ENCODE data around the gene PIM3. TPM values are rescaled to one million over a fixed set of nuclear protein-coding genes. Genes with fewer than 3 reads are reported as not detected.

The PIM3 gene
- total RNA-seq, 1 donor from 2014 or later = 94.7 TPM

- intact Hi-C loops (cut with DNase I) = no loop called here
- Histone ChIP-seq H3K4me1 (peaks cover 67% of the 10 kb centered on the region), H3K27ac (peak overlapping the region; percentile 99), H3K36me3 (no peaks in the 10 kb centered on the region), H3K27me3 (ENCODE audit: low read depth) (no peaks in the 10 kb centered on the region), H3K9me3 (no peaks in the 10 kb centered on the region), H3K4me3 (peak overlapping the region; percentile 53)
- TF ChIP-seq, protein P1, sequence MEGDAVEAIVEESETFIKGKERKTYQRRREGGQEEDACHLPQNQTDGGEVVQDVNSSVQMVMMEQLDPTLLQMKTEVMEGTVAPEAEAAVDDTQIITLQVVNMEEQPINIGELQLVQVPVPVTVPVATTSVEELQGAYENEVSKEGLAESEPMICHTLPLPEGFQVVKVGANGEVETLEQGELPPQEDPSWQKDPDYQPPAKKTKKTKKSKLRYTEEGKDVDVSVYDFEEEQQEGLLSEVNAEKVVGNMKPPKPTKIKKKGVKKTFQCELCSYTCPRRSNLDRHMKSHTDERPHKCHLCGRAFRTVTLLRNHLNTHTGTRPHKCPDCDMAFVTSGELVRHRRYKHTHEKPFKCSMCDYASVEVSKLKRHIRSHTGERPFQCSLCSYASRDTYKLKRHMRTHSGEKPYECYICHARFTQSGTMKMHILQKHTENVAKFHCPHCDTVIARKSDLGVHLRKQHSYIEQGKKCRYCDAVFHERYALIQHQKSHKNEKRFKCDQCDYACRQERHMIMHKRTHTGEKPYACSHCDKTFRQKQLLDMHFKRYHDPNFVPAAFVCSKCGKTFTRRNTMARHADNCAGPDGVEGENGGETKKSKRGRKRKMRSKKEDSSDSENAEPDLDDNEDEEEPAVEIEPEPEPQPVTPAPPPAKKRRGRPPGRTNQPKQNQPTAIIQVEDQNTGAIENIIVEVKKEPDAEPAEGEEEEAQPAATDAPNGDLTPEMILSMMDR (IDR thresholded peaks at IDR 0.05) = no peak
- DNase-seq = peak; percentile 97
- peak; percentile 86 to 88 for ATAC-seq
Measured at GRCh38 chr22:49936018-49936972, 24.3 kb upstream of the PIM3 start.

DNA sequence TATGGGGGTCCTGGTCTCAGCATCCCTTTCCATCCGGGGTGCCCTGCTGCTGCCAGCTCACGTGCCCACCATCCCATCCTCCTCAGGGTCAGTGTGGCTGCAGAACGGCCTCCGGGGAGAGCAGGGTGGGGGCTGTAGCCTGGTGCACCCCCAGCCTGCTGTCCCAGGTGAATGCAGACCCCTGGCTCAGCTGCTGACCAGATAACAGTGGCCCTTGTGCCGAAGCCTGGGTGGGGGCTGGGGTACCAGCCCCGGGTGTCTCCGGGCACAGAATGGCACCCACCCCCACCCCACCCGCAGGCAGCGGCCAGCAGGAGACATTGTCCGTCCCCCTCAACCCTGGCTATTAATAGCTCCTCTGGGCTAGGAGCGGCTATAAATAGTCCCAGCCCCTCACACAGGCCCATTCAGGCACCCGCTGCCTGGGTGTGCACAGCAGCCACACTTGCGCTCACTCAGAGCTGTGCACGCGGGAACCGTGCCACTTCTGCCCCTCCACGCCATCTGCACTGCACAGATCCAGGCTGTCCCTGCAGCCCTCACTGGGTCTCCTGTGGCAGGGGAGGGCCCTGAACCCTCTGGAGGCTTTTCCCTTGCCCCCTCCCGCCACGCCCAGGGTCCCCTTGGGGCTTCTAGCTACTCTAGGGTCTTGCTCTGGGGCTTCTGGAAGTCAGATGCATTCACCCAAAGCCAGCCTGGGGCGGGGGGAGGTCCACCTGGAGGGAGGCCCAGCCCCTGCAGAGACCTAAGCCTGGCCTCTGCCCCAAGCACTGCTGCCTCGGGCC, 23.4 kb upstream of the PIM3 start:
- no peak for ATAC-seq

DNA sequence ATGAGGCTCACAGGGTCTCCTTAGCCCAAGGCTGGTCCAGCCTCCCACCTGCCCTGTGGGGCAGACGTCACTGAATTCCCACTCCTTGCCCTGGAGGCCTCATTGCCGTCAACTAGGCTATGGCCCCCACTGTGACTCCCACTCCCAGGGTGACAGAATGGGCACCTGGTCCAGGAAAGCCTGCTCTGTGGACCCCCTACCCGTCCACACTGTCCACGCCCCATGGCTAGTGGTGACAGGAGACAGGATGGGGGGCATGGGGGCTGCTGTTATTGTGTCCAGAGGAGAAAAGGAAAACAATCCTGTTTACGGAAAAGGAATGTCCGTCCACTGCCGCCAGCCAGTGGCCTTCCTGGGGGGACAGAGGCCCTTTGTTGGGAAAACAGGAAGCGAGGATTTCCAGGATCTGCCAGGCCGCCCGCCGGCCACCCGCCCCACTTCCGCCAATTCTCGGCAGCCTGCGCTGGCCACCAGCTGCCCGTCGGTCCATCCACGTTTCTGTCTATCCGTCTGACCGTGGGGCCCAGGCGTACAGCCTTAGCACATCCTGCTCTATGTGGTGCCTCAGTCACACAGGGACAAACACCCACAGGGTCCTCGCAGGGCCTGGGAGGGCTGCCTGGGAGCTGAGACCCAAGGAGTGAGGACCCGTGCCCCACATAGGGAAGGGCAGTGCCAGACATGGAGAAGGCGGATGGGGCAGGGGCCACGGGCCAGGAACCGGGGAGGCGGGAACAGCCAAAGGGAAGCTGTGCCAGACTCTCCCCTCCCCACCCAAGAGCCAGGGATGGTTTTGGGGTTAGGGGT, 22.6 kb upstream of the PIM3 start:
- no peak for ATAC-seq
- no peak overlapping the region for H3K4me3 ChIP-seq
- peak overlapping the region; percentile 99 for H3K27ac ChIP-seq
- TF ChIP-seq, protein P1 (IDR thresholded peaks at IDR 0.05) = no peak
- H3K9me3 ChIP-seq = no peaks in the 10 kb centered on the region
- no peak for DNase-seq
- no peaks in the 10 kb centered on the region for H3K27me3 ChIP-seq (ENCODE audit: low read depth)
- intact Hi-C loops (cut with DNase I) = no loop called here
- no peaks in the 10 kb centered on the region for H3K36me3 ChIP-seq
- peaks cover 50% of the 10 kb centered on the region for H3K4me1 ChIP-seq

More for the DNA sequence above, 23.4 kb upstream of the PIM3 start:
- no peaks in the 10 kb centered on the region for H3K9me3 ChIP-seq
- DNase-seq = no peak
- intact Hi-C loops (cut with DNase I) = no loop called here
- H3K4me3 ChIP-seq = peak overlapping the region; percentile 53
- H3K27ac ChIP-seq = peak overlapping the region; percentile 99
- H3K27me3 ChIP-seq (ENCODE audit: low read depth) = no peaks in the 10 kb centered on the region
- TF ChIP-seq, protein P1 (IDR thresholded peaks at IDR 0.05) = no peak
- H3K4me1 ChIP-seq = peaks cover 58% of the 10 kb centered on the region
- H3K36me3 ChIP-seq = no peaks in the 10 kb centered on the region

GRCh38 chr22:49938565-49939136, 21.9 kb upstream of the PIM3 start:
- intact Hi-C loops (cut with DNase I) = no loop called here
- ATAC-seq = no peak

More at GRCh38 chr22:49938565-49939136, 21.9 kb upstream of the PIM3 start:
- no peak overlapping the region for H3K4me3 ChIP-seq
- no peak for DNase-seq
- TF ChIP-seq, protein P1 (IDR thresholded peaks at IDR 0.05) = no peak
- H3K36me3 ChIP-seq = no peaks in the 10 kb centered on the region
- no peaks in the 10 kb centered on the region for H3K9me3 ChIP-seq
- H3K27me3 ChIP-seq (ENCODE audit: low read depth) = no peaks in the 10 kb centered on the region
- H3K4me1 ChIP-seq = peaks cover 43% of the 10 kb centered on the region
- peak overlapping the region; percentile 99 for H3K27ac ChIP-seq

All from lower lobe of right lung (tissue), 2 donors.